ENCODE measurements around the gene INSR. TPM values are rescaled to one million over a fixed set of nuclear protein-coding genes. Genes with fewer than 3 reads are reported as not detected.

The INSR gene
- total RNA-seq, 1 experiment from 2014 or later = 22.6 TPM

DNA sequence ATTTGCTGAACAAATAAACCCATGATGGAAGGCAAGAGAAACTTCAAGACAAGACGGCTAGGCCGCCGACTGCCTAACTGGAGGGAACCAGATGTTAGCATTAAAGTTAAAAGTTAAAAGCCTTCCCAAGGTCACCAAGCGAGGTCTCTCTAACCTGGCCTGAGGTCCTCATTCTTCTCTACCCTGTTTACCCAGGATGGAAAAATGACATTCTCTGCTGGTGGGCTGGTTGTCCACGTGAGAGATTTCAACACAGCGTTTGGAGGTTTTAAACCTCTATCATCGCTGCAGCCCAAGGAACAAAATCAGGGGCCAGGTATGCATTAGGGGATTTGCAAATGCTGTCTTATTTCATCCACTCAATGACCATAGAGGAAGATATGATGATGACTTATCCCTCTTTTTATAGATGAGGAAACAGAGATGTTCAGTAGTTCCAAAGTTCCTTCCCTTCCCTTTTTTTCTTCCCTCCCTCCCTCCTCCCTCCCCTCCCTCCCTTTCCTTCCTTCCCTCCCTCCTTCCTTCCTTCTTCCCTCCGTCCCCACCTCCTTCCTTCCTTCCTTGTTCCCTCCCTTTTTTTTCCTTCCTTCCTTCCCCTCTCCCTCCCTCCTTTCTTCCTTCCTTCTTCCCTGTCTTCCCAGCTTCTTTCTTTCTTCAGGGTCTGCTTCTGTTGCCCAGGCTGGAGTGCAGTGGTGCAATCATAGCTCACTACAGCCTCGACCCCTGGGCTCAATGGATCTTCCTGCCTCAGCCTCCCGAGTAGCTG is 79.7 kb downstream of the INSR start:
- H3K9me3 Mint-ChIP-seq (ENCODE audit: unreplicated experiment) = no peaks in the 10 kb centered on the region
- CTCF ChIA-PET = no interaction called here
- POLR2A ChIA-PET = no interaction called here

DNA sequence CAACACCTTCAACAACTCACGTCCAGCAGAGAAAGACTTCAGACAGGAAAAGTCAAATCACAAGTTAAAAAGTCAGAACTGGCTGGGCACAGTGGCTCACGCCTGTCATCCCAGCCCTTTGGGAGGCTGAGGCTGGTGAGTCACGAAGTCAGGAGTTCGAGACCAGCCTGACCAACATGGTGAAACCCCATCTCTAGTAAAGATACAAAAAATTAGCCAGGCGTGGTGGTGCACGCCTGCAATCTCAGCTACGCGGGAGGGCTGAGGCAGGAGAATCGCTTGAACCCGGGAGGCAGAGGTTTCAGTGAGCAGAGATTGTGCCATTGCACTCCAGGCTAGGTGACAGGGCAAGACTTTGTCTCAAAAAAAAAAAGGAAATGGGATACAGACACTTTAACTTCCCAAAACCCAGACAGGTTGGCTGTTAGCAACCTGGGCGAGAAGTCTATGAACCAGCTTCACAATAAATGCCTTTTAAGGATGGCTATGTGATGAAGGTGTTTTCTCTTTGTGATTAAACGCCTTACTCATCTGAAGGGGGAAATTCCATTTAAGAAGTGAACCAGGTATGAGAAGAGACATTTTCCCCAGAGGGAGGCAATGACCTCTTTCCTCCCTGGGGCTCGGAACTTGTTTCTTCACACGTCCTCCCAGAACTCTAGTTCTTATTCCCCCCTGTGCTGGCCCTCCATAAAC is 80.4 kb downstream of the INSR start:
- BruUV-seq (replicated peaks) = no TSS peak
- intact Hi-C loops (cut with micrococcal nuclease; ENCODE audit: unreplicated experiment) = no loop called here
- H3K4me1 ChIP-seq = peaks cover 19% of the 10 kb centered on the region
- no peaks in the 10 kb centered on the region for H3K36me3 Mint-ChIP-seq (ENCODE audit: insufficient read depth, unreplicated experiment)
- H3K4me3 ChIP-seq (ENCODE audit: low read depth, low read length) = no peak overlapping the region
- H3K9me3 ChIP-seq = no peaks in the 10 kb centered on the region
- TF ChIP-seq, protein P1, sequence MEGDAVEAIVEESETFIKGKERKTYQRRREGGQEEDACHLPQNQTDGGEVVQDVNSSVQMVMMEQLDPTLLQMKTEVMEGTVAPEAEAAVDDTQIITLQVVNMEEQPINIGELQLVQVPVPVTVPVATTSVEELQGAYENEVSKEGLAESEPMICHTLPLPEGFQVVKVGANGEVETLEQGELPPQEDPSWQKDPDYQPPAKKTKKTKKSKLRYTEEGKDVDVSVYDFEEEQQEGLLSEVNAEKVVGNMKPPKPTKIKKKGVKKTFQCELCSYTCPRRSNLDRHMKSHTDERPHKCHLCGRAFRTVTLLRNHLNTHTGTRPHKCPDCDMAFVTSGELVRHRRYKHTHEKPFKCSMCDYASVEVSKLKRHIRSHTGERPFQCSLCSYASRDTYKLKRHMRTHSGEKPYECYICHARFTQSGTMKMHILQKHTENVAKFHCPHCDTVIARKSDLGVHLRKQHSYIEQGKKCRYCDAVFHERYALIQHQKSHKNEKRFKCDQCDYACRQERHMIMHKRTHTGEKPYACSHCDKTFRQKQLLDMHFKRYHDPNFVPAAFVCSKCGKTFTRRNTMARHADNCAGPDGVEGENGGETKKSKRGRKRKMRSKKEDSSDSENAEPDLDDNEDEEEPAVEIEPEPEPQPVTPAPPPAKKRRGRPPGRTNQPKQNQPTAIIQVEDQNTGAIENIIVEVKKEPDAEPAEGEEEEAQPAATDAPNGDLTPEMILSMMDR (IDR thresholded peaks at IDR 0.05; ENCODE audit: insufficient read depth in 1 of 2, low read depth in 1 of 2, low read length in 1 of 2, severe bottlenecking in 1 of 2, unreplicated experiment in 1 of 2) = no peak
- no peaks in the 10 kb centered on the region for H3K36me3 ChIP-seq (ENCODE audit: control insufficient read depth, insufficient read depth, low read length)
- CTCF ChIA-PET = no interaction called here
- peaks cover 12% of the 10 kb centered on the region for H3K4me1 Mint-ChIP-seq (ENCODE audit: low read depth, unreplicated experiment)
- no peak overlapping the region for H3K4me3 Mint-ChIP-seq (ENCODE audit: unreplicated experiment)
- H3K27me3 ChIP-seq (replicated peaks; ENCODE audit: control insufficient read depth, insufficient read depth, low read length) = no peaks in the 10 kb centered on the region
- no peaks in the 10 kb centered on the region for H3K27me3 Mint-ChIP-seq (ENCODE audit: insufficient read depth, unreplicated experiment)
- DNase-seq = no peak
- no peaks in the 10 kb centered on the region for H3K9me3 Mint-ChIP-seq (ENCODE audit: unreplicated experiment)
- POLR2A ChIA-PET = no interaction called here
- H3K27ac Mint-ChIP-seq (ENCODE audit: unreplicated experiment) = peak overlapping the region; percentile 10

More for the DNA sequence above, 79.7 kb downstream of the INSR start:
- no peak overlapping the region for H3K27ac Mint-ChIP-seq (ENCODE audit: unreplicated experiment)
- Histone ChIP-seq H3K27me3 (replicated peaks; ENCODE audit: control insufficient read depth, insufficient read depth, low read length) (no peaks in the 10 kb centered on the region), H3K9me3 (no peaks in the 10 kb centered on the region), H3K36me3 (ENCODE audit: control insufficient read depth, insufficient read depth, low read length) (no peaks in the 10 kb centered on the region), H3K4me3 (ENCODE audit: low read depth, low read length) (no peak overlapping the region), H3K4me1 (peaks cover 19% of the 10 kb centered on the region)
- no peaks in the 10 kb centered on the region for H3K36me3 Mint-ChIP-seq (ENCODE audit: insufficient read depth, unreplicated experiment)
- DNase-seq = peak in 1 of 2 experiments; percentile 22
- TF ChIP-seq, protein P1 (IDR thresholded peaks at IDR 0.05; ENCODE audit: insufficient read depth in 1 of 2, low read depth in 1 of 2, low read length in 1 of 2, severe bottlenecking in 1 of 2, unreplicated experiment in 1 of 2) = no peak
- H3K4me3 Mint-ChIP-seq (ENCODE audit: unreplicated experiment) = no peak overlapping the region
- BruUV-seq (replicated peaks) = no TSS peak
- intact Hi-C loops (cut with micrococcal nuclease; ENCODE audit: unreplicated experiment) = no loop called here
- no peaks in the 10 kb centered on the region for H3K27me3 Mint-ChIP-seq (ENCODE audit: insufficient read depth, unreplicated experiment)
- peaks cover 12% of the 10 kb centered on the region for H3K4me1 Mint-ChIP-seq (ENCODE audit: low read depth, unreplicated experiment)

DNA sequence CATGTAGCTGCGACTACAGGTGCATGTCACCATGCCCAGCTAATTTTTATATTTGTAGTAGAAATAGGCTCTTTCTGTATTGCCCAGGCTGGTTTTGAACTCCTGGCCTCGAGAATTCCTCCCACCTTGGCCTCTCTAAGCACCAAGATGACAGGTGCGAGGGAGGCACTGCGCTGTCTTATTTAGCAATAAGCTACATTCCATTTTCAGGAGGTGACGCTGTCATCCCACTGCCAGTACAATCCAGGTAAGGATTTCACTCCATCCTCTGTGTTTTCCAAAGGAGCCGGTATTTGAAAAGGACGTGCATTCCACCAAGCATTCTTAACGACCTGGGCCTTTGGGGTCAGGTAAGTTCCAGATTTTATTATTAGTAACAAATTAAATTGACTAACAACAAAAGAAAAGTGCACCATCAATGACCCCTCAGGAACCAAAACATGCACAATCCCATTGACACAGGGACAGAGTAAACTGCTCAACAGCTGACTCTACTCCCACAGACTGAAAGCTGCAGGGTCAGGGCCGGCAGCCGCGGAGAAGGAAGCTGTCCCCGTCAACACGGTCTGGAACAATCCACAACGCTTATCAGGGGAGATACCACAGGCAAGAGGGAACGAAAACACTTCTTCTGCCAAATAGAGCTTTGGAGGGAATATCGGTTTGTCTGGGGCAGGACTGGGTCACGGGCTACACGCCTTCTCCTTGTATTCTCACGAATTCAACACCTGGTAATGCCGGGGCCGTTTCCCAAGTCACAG is 82.8 kb downstream of the INSR start:
- peaks cover 19% of the 10 kb centered on the region for H3K4me1 ChIP-seq

More for the DNA sequence above, 82.8 kb downstream of the INSR start:
- intact Hi-C loops (cut with micrococcal nuclease; ENCODE audit: unreplicated experiment) = no loop called here
- ChIA-PET POLR2A (no interaction called here), CTCF (no interaction called here)
- Histone ChIP-seq H3K9me3 (no peaks in the 10 kb centered on the region), H3K27me3 (replicated peaks; ENCODE audit: control insufficient read depth, insufficient read depth, low read length) (no peaks in the 10 kb centered on the region), H3K4me3 (ENCODE audit: low read depth, low read length) (no peak overlapping the region), H3K36me3 (ENCODE audit: control insufficient read depth, insufficient read depth, low read length) (no peaks in the 10 kb centered on the region)
- DNase-seq = no peak
- TF ChIP-seq, protein P1 (IDR thresholded peaks at IDR 0.05; ENCODE audit: insufficient read depth in 1 of 2, low read depth in 1 of 2, low read length in 1 of 2, severe bottlenecking in 1 of 2, unreplicated experiment in 1 of 2) = no peak
- no peaks in the 10 kb centered on the region for H3K9me3 Mint-ChIP-seq (ENCODE audit: unreplicated experiment)
- peaks cover 19% of the 10 kb centered on the region for H3K4me1 Mint-ChIP-seq (ENCODE audit: low read depth, unreplicated experiment)
- H3K27me3 Mint-ChIP-seq (ENCODE audit: insufficient read depth, unreplicated experiment) = no peaks in the 10 kb centered on the region
- H3K36me3 Mint-ChIP-seq (ENCODE audit: insufficient read depth, unreplicated experiment) = no peaks in the 10 kb centered on the region
- BruUV-seq (replicated peaks) = no TSS peak
- H3K4me3 Mint-ChIP-seq (ENCODE audit: unreplicated experiment) = no peak overlapping the region
- H3K27ac Mint-ChIP-seq (ENCODE audit: unreplicated experiment) = no peak overlapping the region

Measured in Caco-2 (cell line).